Nucleus accumbens (tissue), 56 donors: Measurements from ENCODE around the gene KLHDC1.
"Not testable (repeated sequence)": the region's sequence is repeated elsewhere in the genome, so short reads cannot be mapped to it uniquely, and the experiment has no call there.

Experiments
- DNase-seq, 56 donors: peaks; one replicate each; lab custom pipeline; 2025; lab: John Stamatoyannopoulos, UW

KLHDC1 gene

GRCh38 chr14:49781040-49781439 lies 88.1 kb downstream of the KLHDC1 start:
- DNase-seq: not testable (repeated sequence)

- DNase-seq: no peak
These were observed 90.6 kb downstream of the KLHDC1 start for GRCh38 chr14:49783394-49784014.

- no peak for DNase-seq
These were observed 93.4 kb downstream of the KLHDC1 start for GRCh38 chr14:49786315-49786714.

- no peak for DNase-seq
These were observed 99.7 kb downstream of the KLHDC1 start for GRCh38 chr14:49792618-49793017.

GRCh38 chr14:49796025-49796424 lies 103.1 kb downstream of the KLHDC1 start:
- no peak for DNase-seq
